IMR-90 (cell line): ENCODE measurements around the gene DNAH3. TPM values are rescaled to one million over a fixed set of nuclear protein-coding genes. Genes with fewer than 3 reads are reported as not detected.

Source experiments
- ATAC-seq: fragments of 200-7000 bp; cut with Tn5 transposase; 2 replicates; pipeline ENCODE4 v1.9.1; 2020; ENCODE audit warnings: low read depth, mild to moderate bottlenecking, moderate library complexity
- BruUV-seq: library from RNA; stranded (reverse); fragments of 400-500 nt; replicated peaks from 2 replicates; lab custom pipeline; 2021; lab: Mats Ljungman, UMichigan
- CTCF ChIA-PET: fragments of 300-600 bp; formaldehyde crosslinking; extraction: SDS; loops from one replicate; lab custom pipeline; 2021; ENCODE audit warnings: antibody characterized with exemption; lab: Yijun Ruan, JAX
- POLR2A ChIA-PET: fragments of 300-600 bp; sonication (Branson Sonifier 250); formaldehyde crosslinking; loops from one replicate; lab custom pipeline; 2022; ENCODE audit warnings: antibody characterized with exemption; ENCODE audit not compliant: unreplicated experiment; lab: Charles Lee
- DNase-seq: peaks from one replicate; pipeline ENCODE4 v3.0.0; 2013
- H2AFZ ChIP-seq: replicated peaks from 2 replicates; pipeline ENCODE3; 2013; ENCODE audit warnings: low read length, mild to moderate bottlenecking; ENCODE audit not compliant: poor library complexity
- H2AK5ac ChIP-seq: 2 replicates; pipeline ENCODE4 v1.6.1; 2013; ENCODE audit warnings: low read depth, low read length, inconsistent platforms
- H2AK9ac ChIP-seq: replicated peaks from 2 replicates; pipeline ENCODE3; 2013; ENCODE audit warnings: mild to moderate bottlenecking, low read depth, low read length, moderate library complexity; ENCODE audit not compliant: poor library complexity
- H2BK120ac ChIP-seq: 2 replicates; pipeline ENCODE4 v1.6.1; 2013; ENCODE audit warnings: low read depth, low read length, inconsistent platforms
- H2BK15ac ChIP-seq: 3 replicates; pipeline ENCODE4 v1.6.1; 2013; ENCODE audit warnings: low read depth, low read length, inconsistent platforms
- H2BK20ac ChIP-seq: 2 replicates; pipeline ENCODE4 v1.6.1; 2013; ENCODE audit warnings: low read depth, mild to moderate bottlenecking, inconsistent platforms, low read length, moderate library complexity
- H2BK5ac ChIP-seq: 2 replicates; pipeline ENCODE4 v1.6.1; 2013; ENCODE audit warnings: mild to moderate bottlenecking, low read depth, low read length, inconsistent platforms; ENCODE audit not compliant: poor library complexity, severe bottlenecking
- H3K14ac ChIP-seq: replicated peaks from 2 replicates; pipeline ENCODE4 v1.6.1; 2013; ENCODE audit warnings: low read depth, low read length, inconsistent platforms
- H3K18ac ChIP-seq: 2 replicates; pipeline ENCODE4 v1.6.1; 2013; ENCODE audit warnings: low read depth, low read length, control low read depth
- H3K23ac ChIP-seq: 2 replicates; pipeline ENCODE4 v1.6.1; 2013; ENCODE audit warnings: low read depth, low read length, inconsistent platforms
- H3K27ac ChIP-seq: 2 replicates; pipeline ENCODE4 v1.5.1; 2013; ENCODE audit warnings: mild to moderate bottlenecking, control low read depth, low read length; ENCODE audit not compliant: insufficient read depth
- H3K27me3 ChIP-seq: 2 replicates; pipeline ENCODE4 v1.6.1; 2013; ENCODE audit warnings: low read length; ENCODE audit not compliant: control insufficient read depth, insufficient read depth
- H3K36me3 ChIP-seq: 2 replicates; pipeline ENCODE4 v1.6.1; 2013; ENCODE audit warnings: low read length, mixed read lengths; ENCODE audit not compliant: control insufficient read depth, insufficient read depth
- H3K4ac ChIP-seq: 2 replicates; pipeline ENCODE4 v1.6.1; 2013; ENCODE audit warnings: low read depth, low read length, inconsistent platforms
- H3K4me1 ChIP-seq: 2 replicates; pipeline ENCODE4 v1.6.1; 2013; ENCODE audit warnings: low read length, mixed read lengths; ENCODE audit not compliant: control insufficient read depth, insufficient read depth
- H3K4me2 ChIP-seq: 2 replicates; pipeline ENCODE4 v1.6.1; 2013; ENCODE audit warnings: low read depth, mild to moderate bottlenecking, control low read depth, low read length, moderate library complexity
- H3K4me3 ChIP-seq: 2 replicates; pipeline ENCODE4 v1.5.1; 2013; ENCODE audit warnings: low read depth, mild to moderate bottlenecking, control low read depth, low read length, moderate library complexity; ENCODE audit not compliant: insufficient read depth
- H3K56ac ChIP-seq: 2 replicates; pipeline ENCODE4 v1.6.1; 2013; ENCODE audit warnings: low read length, inconsistent platforms; ENCODE audit not compliant: insufficient read depth; ENCODE audit errors: extremely low read depth
- H3K79me1 ChIP-seq, 2 experiments: 2 replicates each; pipeline ENCODE4 v1.6.1; 2013; ENCODE audit warnings: low read length in 2 of 2, inconsistent platforms in 1 of 2, low read depth in 1 of 2
- H3K9ac ChIP-seq: 2 replicates; pipeline ENCODE4 v1.6.1; 2013; ENCODE audit warnings: low read depth, low read length, control low read depth
- H3K9me1 ChIP-seq: 2 replicates; pipeline ENCODE4 v1.6.1; 2013; ENCODE audit warnings: low read length, inconsistent platforms; ENCODE audit not compliant: insufficient read depth
- H3K9me3 ChIP-seq: 2 replicates; pipeline ENCODE4 v1.6.1; 2013; ENCODE audit warnings: low read length; ENCODE audit not compliant: control insufficient read depth, insufficient read depth
- H4K20me1 ChIP-seq: 2 replicates; pipeline ENCODE4 v1.6.1; 2013; ENCODE audit warnings: low read length, inconsistent platforms; ENCODE audit not compliant: insufficient read depth
- H4K5ac ChIP-seq: 2 replicates; pipeline ENCODE4 v1.6.1; 2013; ENCODE audit warnings: mild to moderate bottlenecking, low read depth, low read length, control low read depth
- H4K8ac ChIP-seq, 2 experiments: 2 replicates each; pipeline ENCODE4 v1.6.1; 2013; ENCODE audit warnings: low read depth in 2 of 2, low read length in 2 of 2, control low read depth in 1 of 2, inconsistent platforms in 1 of 2
- H4K91ac ChIP-seq: 2 replicates; pipeline ENCODE4 v1.6.1; 2013; ENCODE audit warnings: low read depth, low read length, inconsistent platforms; ENCODE audit not compliant: insufficient read depth
- BHLHE40 ChIP-seq: fragments of 150-350 bp; IDR thresholded peaks from 2 replicates; pipeline ENCODE4 v1.6.1; 2016; ENCODE audit warnings: mild to moderate bottlenecking, low read depth, low read length
- CEBPB ChIP-seq: IDR thresholded peaks from 2 replicates; pipeline ENCODE4 v1.6.1; 2012; ENCODE audit warnings: low read depth, low read length, improper control_type of control experiment
- CHD1 ChIP-seq: IDR thresholded peaks from 2 replicates; pipeline ENCODE4 v1.6.1; 2012; ENCODE audit warnings: low read depth, low read length, improper control_type of control experiment
- ELK1 ChIP-seq: fragments of 150-350 bp; IDR thresholded peaks from 2 replicates; pipeline ENCODE4 v1.6.1; 2016; ENCODE audit warnings: low read depth, mild to moderate bottlenecking, low read length, moderate library complexity, borderline replicate concordance
- FOS ChIP-seq: fragments of 150-350 bp; IDR thresholded peaks from 2 replicates; pipeline ENCODE4 v1.6.1; 2016; ENCODE audit warnings: low read depth, low read length
- MAFK ChIP-seq: IDR thresholded peaks from 2 replicates; pipeline ENCODE4 v1.6.1; 2012; ENCODE audit warnings: low read depth, low read length, improper control_type of control experiment
- MAZ ChIP-seq: IDR thresholded peaks from 2 replicates; pipeline ENCODE4 v1.6.1; 2012; ENCODE audit warnings: low read depth, mild to moderate bottlenecking, low read length, improper control_type of control experiment, moderate library complexity, borderline replicate concordance
- MXI1 ChIP-seq: IDR thresholded peaks from 2 replicates; pipeline ENCODE4 v1.6.1; 2012; ENCODE audit warnings: low read depth, mild to moderate bottlenecking, low read length, moderate library complexity, borderline replicate concordance
- NFE2L2 ChIP-seq: fragments of 150-350 bp; IDR thresholded peaks from 2 replicates; pipeline ENCODE4 v1.6.1; 2016; ENCODE audit warnings: low read depth, mild to moderate bottlenecking, low read length
- POLR2A ChIP-seq: IDR thresholded peaks from 2 replicates; pipeline ENCODE4 v1.6.1; 2012; ENCODE audit warnings: mild to moderate bottlenecking, low read depth, low read length
- RAD21 ChIP-seq: IDR thresholded peaks from 2 replicates; pipeline ENCODE4 v1.6.1; 2012; ENCODE audit warnings: low read length, improper control_type of control experiment
- RCOR1 ChIP-seq: IDR thresholded peaks from 2 replicates; pipeline ENCODE4 v1.6.1; 2012; ENCODE audit warnings: mild to moderate bottlenecking, low read length, improper control_type of control experiment; ENCODE audit not compliant: insufficient replicate concordance
- RFX5 ChIP-seq: IDR thresholded peaks from 2 replicates; pipeline ENCODE4 v1.8.0; 2012; ENCODE audit warnings: low read depth, mild to moderate bottlenecking, low read length, moderate library complexity
- SMC3 ChIP-seq: fragments of 150-350 bp; IDR thresholded peaks from 2 replicates; pipeline ENCODE4 v1.6.1; 2016; ENCODE audit warnings: low read depth, mild to moderate bottlenecking, antibody characterized with exemption, low read length, moderate library complexity
- WGBS, 2 experiments: methylation state at CpG; one replicate each; pipeline versions ENCODE4 v1.1.5 to v1.1.7; 2013; ENCODE audit warnings: missing lambda C conversion rate in 2 of 2; ENCODE audit not compliant: insufficient read length in 1 of 2; ENCODE audit errors: extremely low coverage in 2 of 2; 5-methylcytosine and 5-hydroxymethylcytosine counted together
- dilution Hi-C: fragments of 300-500 bp; cut with HindIII; formaldehyde crosslinking; loops from one replicate; pipeline ENCODE4 v1.14.3; 2018; ENCODE audit warnings: low sequenced_read_pairs; ENCODE audit not compliant: unreplicated experiment
- in situ Hi-C: fragments of 300-500 bp; cut with MboI; formaldehyde crosslinking; loops from 3 replicates; pipeline ENCODE4 v1.14.3; 2019; ENCODE audit warnings: low sequenced_read_pairs, inconsistent platforms, mixed read lengths
- intact Hi-C: fragments of 100-400 bp; cut with micrococcal nuclease; formaldehyde crosslinking; loops from 2 replicates; pipeline ENCODE4 v1.10.0; 2022
- polyA plus RNA-seq, 3 experiments: library from polyadenylated mRNA; depleted of rRNA; stranded (reverse); fragments of >200 nt; gene quantifications; 2 replicates each; pipeline ENCODE4 v1.2.3, GENCODE V29; 2012; ENCODE audit warnings: low replicate concordance in 1 of 3
- total RNA-seq: library from RNA; depleted of rRNA; stranded (reverse); fragments of >200 nt; gene quantifications from 2 replicates; pipeline ENCODE4 v1.2.3, GENCODE V29; 2012
- TF ChIP-seq, protein P1 (sequence below): fragments of 150-350 bp; IDR thresholded peaks from 2 replicates; pipeline ENCODE4 v1.6.1; 2017; ENCODE audit warnings: mild to moderate bottlenecking, antibody characterized with exemption, low read length, low read depth
- TF ChIP-seq, protein P2 (sequence below): conservative IDR thresholded peaks from 2 replicates; pipeline ENCODE4 v1.5.1; 2012; ENCODE audit warnings: mild to moderate bottlenecking, low read depth, low read length, improper control_type of control experiment

The DNAH3 gene
- total and polyA plus RNA-seq, 2 of the 4 experiments (the other 2 are of a cell fraction): not detected

GRCh38 chr16:20948444-20948843 is 202.2 kb downstream of the DNAH3 start:
- no CpG with 5 or more reads among the region's 9 CpGs for WGBS, 2 experiments

More at GRCh38 chr16:20948444-20948843, 202.2 kb downstream of the DNAH3 start:
- Histone ChIP-seq H3K4me1 (no peaks in the 10 kb centered on the region), H4K5ac (no peak overlapping the region), H3K27ac (no peak overlapping the region), H3K4me2 (no peak overlapping the region), H3K9ac (no peak overlapping the region), H3K27me3 (no peaks in the 10 kb centered on the region; the same call in 1 of the 2 replicates), H4K20me1 (no peaks in the 10 kb centered on the region), H3K23ac (no peak overlapping the region), H2BK5ac (no peak overlapping the region), H2AK5ac (no peak overlapping the region), H2BK120ac (no peak overlapping the region), H3K56ac (no peak overlapping the region), H3K36me3 (no peaks in the 10 kb centered on the region), H3K9me1 (no peaks in the 10 kb centered on the region), H3K4ac (no peak overlapping the region), H2BK20ac (no peak overlapping the region), H3K9me3 (no peaks in the 10 kb centered on the region), H4K91ac (no peak overlapping the region), H2BK15ac (no peak overlapping the region), H2AK9ac (no peak overlapping the region), H3K14ac (no peak overlapping the region), H3K79me1 (no peaks in the 10 kb centered on the region), H4K8ac (no peak overlapping the region), H3K4me3 (no peak overlapping the region), H2AFZ (no peak overlapping the region), H3K18ac (no peak overlapping the region)
- DNase-seq (no peak), ATAC-seq (no peak)
- in situ Hi-C loops (no loop called here), dilution Hi-C loops (no loop called here), intact Hi-C loops (loop anchor here (5.0 kb wide), 1 partner anchor 96 kb away; no protein-coding TSS in a partner anchor)
- TF ChIP-seq MXI1 (no peak), CEBPB (no peak), BHLHE40 (no peak), CHD1 (no peak), SMC3 (no peak), FOS (no peak), MAFK (no peak), NFE2L2 (no peak), MAZ (no peak), RCOR1 (no peak), RFX5 (no peak), RAD21 (no peak), ELK1 (no peak), POLR2A (no peak)
- TF ChIP-seq, protein P1, sequence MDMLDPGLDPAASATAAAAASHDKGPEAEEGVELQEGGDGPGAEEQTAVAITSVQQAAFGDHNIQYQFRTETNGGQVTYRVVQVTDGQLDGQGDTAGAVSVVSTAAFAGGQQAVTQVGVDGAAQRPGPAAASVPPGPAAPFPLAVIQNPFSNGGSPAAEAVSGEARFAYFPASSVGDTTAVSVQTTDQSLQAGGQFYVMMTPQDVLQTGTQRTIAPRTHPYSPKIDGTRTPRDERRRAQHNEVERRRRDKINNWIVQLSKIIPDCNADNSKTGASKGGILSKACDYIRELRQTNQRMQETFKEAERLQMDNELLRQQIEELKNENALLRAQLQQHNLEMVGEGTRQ: no peak
- TF ChIP-seq, protein P2, sequence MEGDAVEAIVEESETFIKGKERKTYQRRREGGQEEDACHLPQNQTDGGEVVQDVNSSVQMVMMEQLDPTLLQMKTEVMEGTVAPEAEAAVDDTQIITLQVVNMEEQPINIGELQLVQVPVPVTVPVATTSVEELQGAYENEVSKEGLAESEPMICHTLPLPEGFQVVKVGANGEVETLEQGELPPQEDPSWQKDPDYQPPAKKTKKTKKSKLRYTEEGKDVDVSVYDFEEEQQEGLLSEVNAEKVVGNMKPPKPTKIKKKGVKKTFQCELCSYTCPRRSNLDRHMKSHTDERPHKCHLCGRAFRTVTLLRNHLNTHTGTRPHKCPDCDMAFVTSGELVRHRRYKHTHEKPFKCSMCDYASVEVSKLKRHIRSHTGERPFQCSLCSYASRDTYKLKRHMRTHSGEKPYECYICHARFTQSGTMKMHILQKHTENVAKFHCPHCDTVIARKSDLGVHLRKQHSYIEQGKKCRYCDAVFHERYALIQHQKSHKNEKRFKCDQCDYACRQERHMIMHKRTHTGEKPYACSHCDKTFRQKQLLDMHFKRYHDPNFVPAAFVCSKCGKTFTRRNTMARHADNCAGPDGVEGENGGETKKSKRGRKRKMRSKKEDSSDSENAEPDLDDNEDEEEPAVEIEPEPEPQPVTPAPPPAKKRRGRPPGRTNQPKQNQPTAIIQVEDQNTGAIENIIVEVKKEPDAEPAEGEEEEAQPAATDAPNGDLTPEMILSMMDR: no peak
- ChIA-PET CTCF (interaction anchor here (0.6 kb wide), 1 partner anchor 45 kb away, joined by 6 read pairs; no protein-coding TSS in a partner anchor), POLR2A (no interaction called here)
- BruUV-seq: no TSS peak
